Panc1 (cell line): Measurements from ENCODE around the gene PIP4K2A. TPM values are rescaled to one million over a fixed set of nuclear protein-coding genes. Genes with fewer than 3 reads are reported as not detected.
"Not testable (repeated sequence)": the region's sequence is repeated elsewhere in the genome, so short reads cannot be mapped to it uniquely, and the experiment has no call there.

Source experiments
- ATAC-seq: fragments of 200-7000 bp; cut with Tn5 transposase; 2 replicates; pipeline ENCODE4 v1.9.1; 2020; ENCODE audit warnings: mild to moderate bottlenecking, moderate library complexity
- BruUV-seq: library from RNA; stranded (reverse); fragments of 400-500 nt; replicated peaks from 2 replicates; lab custom pipeline; 2021; lab: Mats Ljungman, UMichigan
- CTCF ChIA-PET: fragments of 300-600 bp; sonication (Branson Sonifier 250); formaldehyde crosslinking; loops from one replicate; lab custom pipeline; 2022; ENCODE audit warnings: antibody characterized with exemption; lab: Charles Lee
- POLR2A ChIA-PET: fragments of 300-600 bp; sonication (Branson Sonifier 250); formaldehyde crosslinking; loops from one replicate; lab custom pipeline; 2022; ENCODE audit warnings: antibody characterized with exemption; lab: Charles Lee
- DNase-seq: peaks from one replicate; pipeline ENCODE4 v3.0.0-alpha.2; 2010; ENCODE audit warnings: low read depth, low spot score
- H3K27ac ChIP-seq: 2 replicates; pipeline ENCODE4 v1.5.1; 2011; ENCODE audit warnings: mild to moderate bottlenecking, low read length, inconsistent platforms
- H3K27me3 ChIP-seq: fragments of 200-500 bp; sonication (Bioruptor generic); 2 replicates; pipeline ENCODE4 v1.6.0; 2014; ENCODE audit warnings: low read length, inconsistent platforms; ENCODE audit not compliant: control insufficient read depth, insufficient read depth
- H3K36me3 ChIP-seq: fragments of 200-500 bp; sonication (Bioruptor generic); 2 replicates; pipeline ENCODE4 v1.5.1; 2014; ENCODE audit warnings: inconsistent platforms, mild to moderate bottlenecking, low read length, moderate library complexity; ENCODE audit not compliant: control insufficient read depth, insufficient read depth
- H3K4me1 ChIP-seq: 2 replicates; pipeline ENCODE4 v1.5.1; 2011; ENCODE audit warnings: inconsistent platforms, mild to moderate bottlenecking, low read length, moderate library complexity; ENCODE audit not compliant: control insufficient read depth, insufficient read depth
- H3K4me3 ChIP-seq, 2 experiments: 2 replicates each; pipeline ENCODE4 v1.5.1; 2011 to 2012; ENCODE audit warnings: low read depth in 2 of 2, low read length in 2 of 2, mild to moderate bottlenecking in 2 of 2, inconsistent platforms in 1 of 2, moderate library complexity in 1 of 2
- H3K9me3 ChIP-seq: fragments of 200-500 bp; sonication (Bioruptor generic); 2 replicates; pipeline ENCODE4 v1.5.1; 2014; ENCODE audit warnings: low read depth, mild to moderate bottlenecking, inconsistent platforms, low read length, moderate library complexity; ENCODE audit not compliant: control insufficient read depth, insufficient read depth
- POLR2AphosphoS5 ChIP-seq: IDR thresholded peaks from 2 replicates; pipeline ENCODE4 v1.6.1; 2012; ENCODE audit warnings: mild to moderate bottlenecking, low read depth, low read length, moderate library complexity
- SIN3A ChIP-seq: IDR thresholded peaks from 2 replicates; pipeline ENCODE4 v1.6.1; 2012; ENCODE audit warnings: low read depth, mild to moderate bottlenecking, low read length, moderate library complexity, borderline replicate concordance; ENCODE audit not compliant: insufficient read depth
- TCF7L2 ChIP-seq: IDR thresholded peaks from 2 replicates; pipeline ENCODE4 v1.6.1; 2011; ENCODE audit warnings: mild to moderate bottlenecking, low read depth, low read length, inconsistent platforms
- in situ Hi-C: cut with HindIII; loops from 2 replicates; pipeline ENCODE4 v1.10.0; 2016; ENCODE audit warnings: low sequenced_read_pairs, low pct_unique_long_range_greater_than_20kb
- intact Hi-C: fragments of 100-400 bp; cut with micrococcal nuclease; formaldehyde crosslinking; loops from one replicate; pipeline ENCODE4 v1.10.0; 2022; ENCODE audit not compliant: unreplicated experiment
- total RNA-seq: library from RNA; stranded (reverse); gene quantifications from one replicate; pipeline ENCODE4 v1.2.1, GENCODE V29; 2021; ENCODE audit not compliant: unreplicated experiment
- TF ChIP-seq, protein P1 (sequence below), 2 experiments: IDR thresholded peaks; 2 replicates each; pipeline ENCODE4 v1.6.1; 2011 to 2012; ENCODE audit warnings: low read depth in 2 of 2, control low read depth in 1 of 2, low read length in 1 of 2, mild to moderate bottlenecking in 1 of 2, moderate library complexity in 1 of 2; ENCODE audit not compliant: insufficient read depth in 1 of 2
- TF ChIP-seq, protein P2 (sequence below): fragments of 450-650 bp; IDR thresholded peaks from 2 replicates; pipeline ENCODE4 v1.5.1; 2017; ENCODE audit warnings: mild to moderate bottlenecking

PIP4K2A gene
- total RNA-seq, 1 experiment from 2014 or later, result 25.2 TPM

GRCh38 chr10:22518167-22518724 is 196.1 kb downstream of the PIP4K2A start:
- no peak for DNase-seq
- Histone ChIP-seq H3K4me3 (no peak overlapping the region), H3K9me3 (no peaks in the 10 kb centered on the region), H3K27ac (no peak overlapping the region), H3K4me1 (no peaks in the 10 kb centered on the region), H3K27me3 (peaks cover 4% of the 10 kb centered on the region; the same call in 1 of the 2 replicates), H3K36me3 (no peaks in the 10 kb centered on the region)
- ChIA-PET POLR2A (no interaction called here), CTCF (no interaction called here)
- no TSS peak for BruUV-seq
- TF ChIP-seq TCF7L2 (no peak), SIN3A (no peak), POLR2AphosphoS5 (no peak)
- TF ChIP-seq, protein P1, sequence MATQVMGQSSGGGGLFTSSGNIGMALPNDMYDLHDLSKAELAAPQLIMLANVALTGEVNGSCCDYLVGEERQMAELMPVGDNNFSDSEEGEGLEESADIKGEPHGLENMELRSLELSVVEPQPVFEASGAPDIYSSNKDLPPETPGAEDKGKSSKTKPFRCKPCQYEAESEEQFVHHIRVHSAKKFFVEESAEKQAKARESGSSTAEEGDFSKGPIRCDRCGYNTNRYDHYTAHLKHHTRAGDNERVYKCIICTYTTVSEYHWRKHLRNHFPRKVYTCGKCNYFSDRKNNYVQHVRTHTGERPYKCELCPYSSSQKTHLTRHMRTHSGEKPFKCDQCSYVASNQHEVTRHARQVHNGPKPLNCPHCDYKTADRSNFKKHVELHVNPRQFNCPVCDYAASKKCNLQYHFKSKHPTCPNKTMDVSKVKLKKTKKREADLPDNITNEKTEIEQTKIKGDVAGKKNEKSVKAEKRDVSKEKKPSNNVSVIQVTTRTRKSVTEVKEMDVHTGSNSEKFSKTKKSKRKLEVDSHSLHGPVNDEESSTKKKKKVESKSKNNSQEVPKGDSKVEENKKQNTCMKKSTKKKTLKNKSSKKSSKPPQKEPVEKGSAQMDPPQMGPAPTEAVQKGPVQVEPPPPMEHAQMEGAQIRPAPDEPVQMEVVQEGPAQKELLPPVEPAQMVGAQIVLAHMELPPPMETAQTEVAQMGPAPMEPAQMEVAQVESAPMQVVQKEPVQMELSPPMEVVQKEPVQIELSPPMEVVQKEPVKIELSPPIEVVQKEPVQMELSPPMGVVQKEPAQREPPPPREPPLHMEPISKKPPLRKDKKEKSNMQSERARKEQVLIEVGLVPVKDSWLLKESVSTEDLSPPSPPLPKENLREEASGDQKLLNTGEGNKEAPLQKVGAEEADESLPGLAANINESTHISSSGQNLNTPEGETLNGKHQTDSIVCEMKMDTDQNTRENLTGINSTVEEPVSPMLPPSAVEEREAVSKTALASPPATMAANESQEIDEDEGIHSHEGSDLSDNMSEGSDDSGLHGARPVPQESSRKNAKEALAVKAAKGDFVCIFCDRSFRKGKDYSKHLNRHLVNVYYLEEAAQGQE (IDR thresholded peaks at IDR 0.05; ENCODE audit: insufficient read depth in 1 of 2, low read depth in 2 of 2, low read length in 1 of 2), result no peak
- TF ChIP-seq, protein P2, sequence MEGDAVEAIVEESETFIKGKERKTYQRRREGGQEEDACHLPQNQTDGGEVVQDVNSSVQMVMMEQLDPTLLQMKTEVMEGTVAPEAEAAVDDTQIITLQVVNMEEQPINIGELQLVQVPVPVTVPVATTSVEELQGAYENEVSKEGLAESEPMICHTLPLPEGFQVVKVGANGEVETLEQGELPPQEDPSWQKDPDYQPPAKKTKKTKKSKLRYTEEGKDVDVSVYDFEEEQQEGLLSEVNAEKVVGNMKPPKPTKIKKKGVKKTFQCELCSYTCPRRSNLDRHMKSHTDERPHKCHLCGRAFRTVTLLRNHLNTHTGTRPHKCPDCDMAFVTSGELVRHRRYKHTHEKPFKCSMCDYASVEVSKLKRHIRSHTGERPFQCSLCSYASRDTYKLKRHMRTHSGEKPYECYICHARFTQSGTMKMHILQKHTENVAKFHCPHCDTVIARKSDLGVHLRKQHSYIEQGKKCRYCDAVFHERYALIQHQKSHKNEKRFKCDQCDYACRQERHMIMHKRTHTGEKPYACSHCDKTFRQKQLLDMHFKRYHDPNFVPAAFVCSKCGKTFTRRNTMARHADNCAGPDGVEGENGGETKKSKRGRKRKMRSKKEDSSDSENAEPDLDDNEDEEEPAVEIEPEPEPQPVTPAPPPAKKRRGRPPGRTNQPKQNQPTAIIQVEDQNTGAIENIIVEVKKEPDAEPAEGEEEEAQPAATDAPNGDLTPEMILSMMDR, result no peak
- no peak for ATAC-seq
- in situ Hi-C loops, result no loop called here
- intact Hi-C loops, result no loop called here

DNA sequence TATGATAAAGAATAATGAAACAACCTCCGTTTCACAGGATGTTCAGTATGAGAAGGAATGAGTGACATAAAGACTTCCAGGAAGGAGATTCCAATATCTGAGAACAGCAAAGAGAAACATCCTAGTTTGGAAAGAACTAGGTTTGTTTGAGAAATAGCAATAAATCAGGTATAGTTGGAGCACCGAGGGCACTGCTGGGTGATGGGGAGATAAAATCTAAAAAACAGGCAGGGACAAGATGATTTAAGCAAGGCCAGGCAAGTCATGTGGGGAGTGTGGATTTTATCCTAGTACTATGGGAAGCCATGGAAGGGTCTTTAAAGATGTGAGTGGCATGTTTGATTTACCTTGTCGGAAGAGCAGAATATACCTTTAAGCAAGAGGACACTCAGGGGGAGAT is 199.4 kb downstream of the PIP4K2A start:
- TF ChIP-seq, protein P1 (IDR thresholded peaks at IDR 0.05; ENCODE audit: insufficient read depth in 1 of 2, low read depth in 2 of 2, low read length in 1 of 2), result no peak
- TF ChIP-seq SIN3A (no peak), POLR2AphosphoS5 (no peak), TCF7L2 (no peak)
- TF ChIP-seq, protein P2, result no peak
- Histone ChIP-seq H3K9me3 (no peaks in the 10 kb centered on the region), H3K27ac (no peak overlapping the region), H3K4me1 (no peaks in the 10 kb centered on the region), H3K27me3 (peaks cover 4% of the 10 kb centered on the region; the same call in 1 of the 2 replicates), H3K36me3 (no peaks in the 10 kb centered on the region), H3K4me3 (no peak overlapping the region)
- no TSS peak for BruUV-seq
- ATAC-seq (no peak), DNase-seq (no peak)
- ChIA-PET POLR2A (no interaction called here), CTCF (no interaction called here)
- intact Hi-C loops, result no loop called here
- in situ Hi-C loops, result no loop called here

DNA sequence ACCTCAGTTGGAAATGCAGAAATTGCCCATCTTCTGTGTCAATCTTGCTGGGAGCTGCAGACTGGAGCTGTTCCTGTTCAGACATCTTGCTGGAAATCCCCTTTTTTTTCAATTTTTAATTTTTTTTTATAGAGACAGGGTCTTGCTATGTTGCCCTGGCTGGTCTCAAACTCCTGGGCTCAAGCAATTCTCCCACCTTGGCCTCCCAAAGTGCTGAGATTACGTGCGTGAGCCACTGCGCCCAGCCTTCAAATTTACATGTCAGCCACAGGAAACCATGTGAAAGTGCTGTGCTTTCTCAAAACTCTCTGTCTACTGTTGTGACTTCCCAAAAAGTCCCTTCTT is 200.0 kb downstream of the PIP4K2A start:
- in situ Hi-C loops, H3K4me3 ChIP-seq, H3K36me3 ChIP-seq, POLR2A ChIA-PET, H3K27ac ChIP-seq, H3K4me1 ChIP-seq, CTCF ChIA-PET, H3K27me3 ChIP-seq, DNase-seq, H3K9me3 ChIP-seq, BruUV-seq, intact Hi-C loops, ATAC-seq: not testable (repeated sequence)
